K562 (cell line): ENCODE data around the gene RIOK3.
"Not testable (repeated sequence)": the region's sequence is repeated elsewhere in the genome, so short reads cannot be mapped to it uniquely, and the experiment has no call there.

Experiments used
- ATF6 ChIP-seq: sonication (generic); formaldehyde crosslinking; IDR thresholded peaks from 2 replicates; pipeline ENCODE4 v1.4.0; 2020; ENCODE audit warnings: mild to moderate bottlenecking, missing genetic modification reagents
- CEBPB ChIP-seq: fragments of 450-650 bp; IDR thresholded peaks from 2 replicates; pipeline ENCODE4 v1.6.1; 2016; ENCODE audit warnings: missing genetic modification characterization, missing compliant biosample characterization
- CTCF ChIP-seq, 3 experiments: IDR thresholded peaks in 2 of 3; conservative IDR thresholded peaks in 1 of 3; 2 replicates each; pipeline ENCODE4 v1.5.1; 2011 to 2012; ENCODE audit warnings: low read length in 3 of 3, mild to moderate bottlenecking in 3 of 3, control low read depth in 2 of 3, improper control_type of control experiment in 1 of 3, inconsistent platforms in 1 of 3, low read depth in 1 of 3, mixed read lengths in 1 of 3, moderate library complexity in 1 of 3; ENCODE audit not compliant: insufficient read depth in 2 of 3
- EWSR1 ChIP-seq: fragments of 450-650 bp; IDR thresholded peaks from 2 replicates; pipeline ENCODE4 v1.6.1; 2018; ENCODE audit warnings: borderline replicate concordance, mild to moderate bottlenecking, low read depth, moderate library complexity; ENCODE audit not compliant: partially characterized antibody
- EZH2 ChIP-seq: IDR thresholded peaks from 2 replicates; pipeline ENCODE4 v1.6.1; 2012; ENCODE audit warnings: low read depth, mild to moderate bottlenecking, inconsistent platforms, low read length, borderline replicate concordance
- POLR2AphosphoS5 ChIP-seq: IDR thresholded peaks from 2 replicates; pipeline ENCODE4 v1.6.1; 2011; ENCODE audit warnings: mild to moderate bottlenecking, low read depth, low read length, moderate library complexity; ENCODE audit not compliant: control insufficient read depth, insufficient read depth
- RREB1 ChIP-seq: fragments of 250-450 bp; sonication (Bioruptor Pico); IDR thresholded peaks from 2 replicates; pipeline ENCODE4 v1.4.0; 2020
- SRSF3 ChIP-seq: fragments of 200-400 bp; formaldehyde crosslinking; IDR thresholded peaks from 2 replicates; pipeline ENCODE4 v1.6.1; 2016; ENCODE audit warnings: mild to moderate bottlenecking, low read length, moderate library complexity; ENCODE audit not compliant: insufficient read depth
- TBP ChIP-seq: optimal IDR thresholded peaks from 2 replicates; pipeline ENCODE3; 2011; ENCODE audit warnings: low read depth, low read length, improper control_type of control experiment
- TEAD2 ChIP-seq: fragments of 450-650 bp; IDR thresholded peaks from 2 replicates; pipeline ENCODE4 v1.6.1; 2016; ENCODE audit warnings: missing genetic modification characterization, control low read depth, missing compliant biosample characterization
- TF ChIP-seq, protein P1 (sequence below): conservative IDR thresholded peaks from 2 replicates; pipeline ENCODE4 v1.6.1; 2011; ENCODE audit warnings: low read depth, mild to moderate bottlenecking, low read length; ENCODE audit not compliant: control insufficient read depth
- TF ChIP-seq, protein P2 (sequence below): sonication (generic); formaldehyde crosslinking; IDR thresholded peaks from 2 replicates; pipeline ENCODE4 v1.8.0; 2022; ENCODE audit warnings: mild to moderate bottlenecking, missing genetic modification reagents
- TF ChIP-seq, protein P3 (sequence below): sonication (generic); formaldehyde crosslinking; IDR thresholded peaks from 2 replicates; pipeline ENCODE4 v1.8.1; 2022; ENCODE audit warnings: missing genetic modification reagents
- TF ChIP-seq, protein P4 (sequence below): fragments of 250-450 bp; sonication (Bioruptor Pico); IDR thresholded peaks from 2 replicates; pipeline ENCODE4 v1.8.0; 2021; ENCODE audit warnings: borderline replicate concordance, mild to moderate bottlenecking, moderate library complexity; ENCODE audit not compliant: poor library complexity, severe bottlenecking

DNA sequence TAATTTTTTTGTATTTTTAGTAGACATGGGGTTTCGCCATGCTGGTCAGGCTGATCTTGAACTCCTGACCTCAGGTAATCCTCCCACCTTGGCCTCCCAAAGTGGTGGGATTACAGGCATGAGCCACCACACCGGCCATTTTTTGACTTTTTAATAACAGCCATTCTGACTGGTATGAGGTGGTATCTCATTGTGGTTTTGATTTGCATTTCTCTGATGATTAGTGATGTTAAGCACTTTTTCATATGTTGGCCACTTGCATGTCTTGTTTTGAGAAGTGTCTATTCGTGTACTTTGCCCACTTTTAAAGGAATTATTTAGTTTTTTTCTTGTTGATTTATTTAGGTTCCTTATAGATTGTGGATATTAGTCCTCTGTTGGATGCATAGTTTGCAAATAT, 23.5 kb upstream of the RIOK3 start:
- TF ChIP-seq EZH2; EWSR1; ATF6; CTCF (IDR thresholded peaks at IDR 0.05 in 2 of 3, conservative IDR thresholded peaks at IDR 0.05 in 1 of 3; ENCODE audit: insufficient read depth in 2 of 3, low read depth in 1 of 3, low read length in 3 of 3); SRSF3; CEBPB (tag); TBP; RREB1 (CRISPR knock-in tag); TEAD2 (tag); POLR2AphosphoS5: not testable (repeated sequence)
- TF ChIP-seq, protein P1, sequence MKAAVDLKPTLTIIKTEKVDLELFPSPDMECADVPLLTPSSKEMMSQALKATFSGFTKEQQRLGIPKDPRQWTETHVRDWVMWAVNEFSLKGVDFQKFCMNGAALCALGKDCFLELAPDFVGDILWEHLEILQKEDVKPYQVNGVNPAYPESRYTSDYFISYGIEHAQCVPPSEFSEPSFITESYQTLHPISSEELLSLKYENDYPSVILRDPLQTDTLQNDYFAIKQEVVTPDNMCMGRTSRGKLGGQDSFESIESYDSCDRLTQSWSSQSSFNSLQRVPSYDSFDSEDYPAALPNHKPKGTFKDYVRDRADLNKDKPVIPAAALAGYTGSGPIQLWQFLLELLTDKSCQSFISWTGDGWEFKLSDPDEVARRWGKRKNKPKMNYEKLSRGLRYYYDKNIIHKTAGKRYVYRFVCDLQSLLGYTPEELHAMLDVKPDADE = not testable (repeated sequence)
- TF ChIP-seq, protein P2, sequence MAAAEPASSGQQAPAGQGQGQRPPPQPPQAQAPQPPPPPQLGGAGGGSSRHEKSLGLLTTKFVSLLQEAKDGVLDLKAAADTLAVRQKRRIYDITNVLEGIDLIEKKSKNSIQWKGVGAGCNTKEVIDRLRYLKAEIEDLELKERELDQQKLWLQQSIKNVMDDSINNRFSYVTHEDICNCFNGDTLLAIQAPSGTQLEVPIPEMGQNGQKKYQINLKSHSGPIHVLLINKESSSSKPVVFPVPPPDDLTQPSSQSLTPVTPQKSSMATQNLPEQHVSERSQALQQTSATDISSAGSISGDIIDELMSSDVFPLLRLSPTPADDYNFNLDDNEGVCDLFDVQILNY = not testable (repeated sequence)
- TF ChIP-seq, protein P3, sequence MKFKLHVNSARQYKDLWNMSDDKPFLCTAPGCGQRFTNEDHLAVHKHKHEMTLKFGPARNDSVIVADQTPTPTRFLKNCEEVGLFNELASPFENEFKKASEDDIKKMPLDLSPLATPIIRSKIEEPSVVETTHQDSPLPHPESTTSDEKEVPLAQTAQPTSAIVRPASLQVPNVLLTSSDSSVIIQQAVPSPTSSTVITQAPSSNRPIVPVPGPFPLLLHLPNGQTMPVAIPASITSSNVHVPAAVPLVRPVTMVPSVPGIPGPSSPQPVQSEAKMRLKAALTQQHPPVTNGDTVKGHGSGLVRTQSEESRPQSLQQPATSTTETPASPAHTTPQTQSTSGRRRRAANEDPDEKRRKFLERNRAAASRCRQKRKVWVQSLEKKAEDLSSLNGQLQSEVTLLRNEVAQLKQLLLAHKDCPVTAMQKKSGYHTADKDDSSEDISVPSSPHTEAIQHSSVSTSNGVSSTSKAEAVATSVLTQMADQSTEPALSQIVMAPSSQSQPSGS = not testable (repeated sequence)
- TF ChIP-seq, protein P4, sequence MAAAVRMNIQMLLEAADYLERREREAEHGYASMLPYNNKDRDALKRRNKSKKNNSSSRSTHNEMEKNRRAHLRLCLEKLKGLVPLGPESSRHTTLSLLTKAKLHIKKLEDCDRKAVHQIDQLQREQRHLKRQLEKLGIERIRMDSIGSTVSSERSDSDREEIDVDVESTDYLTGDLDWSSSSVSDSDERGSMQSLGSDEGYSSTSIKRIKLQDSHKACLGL (CRISPR knock-in tag) = not testable (repeated sequence)
